Measurements from ENCODE around the gene HLCS.

Gene HLCS

GRCh38 chr21:36709868-36710728, 256.4 kb downstream of the HLCS start:
- no peak for DNase-seq

GRCh38 chr21:36709030-36709867, 257.2 kb downstream of the HLCS start:
- DNase-seq: peak; percentile 12

- peak; percentile 3 for DNase-seq
These were observed 258.0 kb downstream of the HLCS start for GRCh38 chr21:36708286-36709029.

- no peak for DNase-seq
These were observed 258.6 kb downstream of the HLCS start for GRCh38 chr21:36707763-36708285.

GRCh38 chr21:36706951-36707762, 259.3 kb downstream of the HLCS start:
- peak; percentile 58 for DNase-seq

GRCh38 chr21:36706482-36706852, 260.0 kb downstream of the HLCS start:
- no peak for DNase-seq

- peak; percentile 20 for DNase-seq
These were observed 260.6 kb downstream of the HLCS start for GRCh38 chr21:36705679-36706481.

GRCh38 chr21:36704958-36705678, 261.4 kb downstream of the HLCS start:
- peak; percentile 4 for DNase-seq

GRCh38 chr21:36704281-36704957, 262.1 kb downstream of the HLCS start:
- peak; percentile 2 for DNase-seq

- no peak for DNase-seq
These were observed 262.7 kb downstream of the HLCS start for GRCh38 chr21:36703626-36704280.

- no peak for DNase-seq
These were observed 263.3 kb downstream of the HLCS start for GRCh38 chr21:36703123-36703522.

GRCh38 chr21:36702622-36702968, 263.9 kb downstream of the HLCS start:
- peak; percentile 2 for DNase-seq

GRCh38 chr21:36701756-36702621, 264.5 kb downstream of the HLCS start:
- peak; percentile 9 for DNase-seq

- peak; percentile 15 for DNase-seq
These were observed 265.3 kb downstream of the HLCS start for GRCh38 chr21:36700971-36701755.

Data from hematopoietic multipotent progenitor cell treated with erythropoietin and hydrocortisone succinate and interleukin-3 and kit ligand, for 4 days (in vitro differentiated cells).